SKM-1 (cell line): ENCODE results near the gene LDAH.
"Not testable (repeated sequence)": the region's sequence is repeated elsewhere in the genome, so short reads cannot be mapped to it uniquely, and the experiment has no call there.

Source experiments
- DNase-seq: peaks from one replicate; lab custom pipeline; 2025; ENCODE audit not compliant: unreplicated experiment; lab: John Stamatoyannopoulos, UW

The LDAH gene

DNA sequence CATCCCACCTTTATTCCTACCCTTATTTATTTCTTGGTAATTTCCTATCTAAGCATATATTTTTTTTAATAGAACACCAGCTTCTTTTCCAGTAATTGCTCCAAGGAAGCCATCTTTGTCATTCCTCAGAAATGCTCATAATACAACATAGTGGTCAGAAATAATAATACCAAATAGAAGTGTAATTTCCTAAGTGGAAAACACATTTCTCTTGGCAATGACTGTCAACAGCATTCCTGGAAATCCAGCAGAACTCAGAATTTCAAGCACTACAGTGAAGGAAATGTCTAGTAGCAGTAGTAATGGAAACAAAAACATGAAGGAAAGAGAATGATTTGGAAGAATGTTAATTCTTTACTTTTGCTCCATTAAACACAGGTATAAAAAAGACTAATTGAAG lies 99.4 kb downstream of the LDAH start:
- no peak for DNase-seq

- DNase-seq: no peak
Measured at GRCh38 chr2:20722592-20723240, 100.2 kb downstream of the LDAH start.

GRCh38 chr2:20717641-20718040 lies 105.3 kb downstream of the LDAH start:
- no peak for DNase-seq

GRCh38 chr2:20716164-20716563 lies 106.7 kb downstream of the LDAH start:
- DNase-seq: not testable (repeated sequence)

- not testable (repeated sequence) for DNase-seq
Measured at GRCh38 chr2:20714412-20714811, 108.5 kb downstream of the LDAH start.

- DNase-seq: not testable (repeated sequence)
Measured at GRCh38 chr2:20713585-20713984, 109.3 kb downstream of the LDAH start.

DNA sequence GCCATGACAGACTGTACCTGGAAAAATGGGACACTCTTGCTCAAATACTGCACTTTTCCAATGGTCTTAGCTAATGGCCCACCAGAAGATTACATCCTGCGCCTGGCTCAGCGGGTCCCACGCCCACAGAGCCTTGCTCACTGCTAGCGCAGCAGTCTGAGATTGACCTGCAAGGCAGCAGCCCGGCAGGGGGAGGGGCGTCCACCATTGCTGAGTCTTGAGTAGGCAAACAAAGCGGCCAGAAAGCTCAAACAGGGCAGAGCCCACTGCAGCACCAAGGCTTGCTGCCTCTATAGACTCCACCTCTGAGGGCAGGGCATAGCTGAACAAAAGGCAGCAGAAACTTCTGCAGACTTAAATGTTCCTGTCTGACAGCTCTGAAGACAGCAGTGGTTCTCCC lies 111.3 kb downstream of the LDAH start:
- not testable (repeated sequence) for DNase-seq

DNA sequence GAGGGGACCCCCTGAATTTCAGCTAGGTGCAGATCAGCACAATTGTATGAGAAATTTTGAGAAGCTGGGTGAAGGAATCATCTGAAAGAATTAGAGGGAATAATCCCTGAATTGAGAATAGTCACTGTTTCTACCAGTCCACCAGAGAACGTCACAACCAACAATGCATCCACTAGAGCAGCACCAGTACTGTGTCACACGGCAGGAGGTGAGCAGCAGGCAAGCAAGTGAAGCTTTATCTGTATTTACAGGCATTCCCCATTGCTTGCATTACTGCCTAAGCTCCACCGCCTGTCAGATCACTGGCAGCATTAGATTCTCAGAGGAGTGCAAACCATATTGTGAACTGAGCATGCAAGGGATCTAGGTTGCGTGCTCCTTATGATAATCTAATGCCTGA lies 115.3 kb downstream of the LDAH start:
- DNase-seq: no peak

DNA sequence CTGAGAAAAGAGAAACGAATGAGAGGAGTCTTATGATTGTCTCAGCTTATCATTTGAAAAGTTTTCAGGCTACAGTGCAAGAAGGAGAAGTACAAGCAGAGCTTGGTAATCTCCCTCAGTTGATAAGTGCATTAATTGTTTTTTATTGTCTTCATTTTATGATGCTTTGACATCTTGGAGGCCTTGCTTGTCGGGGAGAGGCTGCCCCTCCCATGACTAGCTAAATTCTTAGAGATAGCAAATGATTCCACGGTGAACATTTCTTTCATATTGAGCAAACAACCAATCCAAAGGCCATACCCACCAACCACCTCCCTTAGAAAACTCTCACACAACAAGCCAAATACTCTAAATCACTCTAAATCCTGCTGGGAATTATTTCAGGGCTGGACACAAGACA lies 116.1 kb downstream of the LDAH start:
- DNase-seq: no peak

DNA sequence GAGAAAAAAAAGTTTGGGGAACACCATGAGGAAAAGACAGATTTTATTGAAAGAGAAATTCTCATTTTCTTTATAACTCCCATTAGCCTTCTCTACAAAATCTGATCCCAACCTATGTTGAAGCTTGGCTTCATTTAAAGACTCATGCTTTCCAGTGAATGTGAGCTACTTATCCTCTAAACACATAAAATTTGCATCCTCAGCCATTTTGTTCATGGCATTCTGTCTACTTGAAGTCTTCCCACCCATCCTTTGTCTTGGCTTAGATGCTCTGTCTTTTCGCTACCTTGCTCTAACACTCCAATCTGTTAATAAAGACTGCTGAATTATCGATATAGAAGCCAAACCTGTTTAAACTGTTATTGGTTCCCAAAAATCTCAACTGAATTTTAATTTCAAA lies 116.7 kb downstream of the LDAH start:
- DNase-seq: no peak

GRCh38 chr2:20704886-20705285 lies 118.0 kb downstream of the LDAH start:
- no peak for DNase-seq

DNA sequence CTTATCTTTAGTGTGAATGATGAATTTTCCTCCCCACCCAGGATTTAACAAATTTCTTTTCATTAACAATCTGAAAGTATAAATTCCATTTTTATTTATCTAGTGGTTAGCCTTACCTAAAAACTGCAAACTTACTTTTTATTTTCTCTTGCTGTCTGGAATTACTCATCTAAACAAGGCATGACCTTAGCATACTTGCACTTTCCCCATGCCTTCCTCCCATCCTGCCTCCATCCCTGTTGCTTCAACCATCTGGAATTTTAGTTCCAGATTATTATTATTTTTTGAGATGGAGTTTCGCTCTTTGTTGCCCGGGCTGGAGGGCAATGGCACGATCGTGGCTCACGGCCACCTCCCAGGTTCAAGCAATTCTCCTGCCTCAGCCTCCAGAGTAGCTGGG lies 120.3 kb downstream of the LDAH start:
- no peak for DNase-seq

- no peak for DNase-seq
Measured at GRCh38 chr2:20698916-20699613, 123.8 kb downstream of the LDAH start.

GRCh38 chr2:20697322-20697934 lies 125.5 kb downstream of the LDAH start:
- no peak for DNase-seq

GRCh38 chr2:20696366-20696765 lies 126.5 kb downstream of the LDAH start:
- no peak for DNase-seq

DNA sequence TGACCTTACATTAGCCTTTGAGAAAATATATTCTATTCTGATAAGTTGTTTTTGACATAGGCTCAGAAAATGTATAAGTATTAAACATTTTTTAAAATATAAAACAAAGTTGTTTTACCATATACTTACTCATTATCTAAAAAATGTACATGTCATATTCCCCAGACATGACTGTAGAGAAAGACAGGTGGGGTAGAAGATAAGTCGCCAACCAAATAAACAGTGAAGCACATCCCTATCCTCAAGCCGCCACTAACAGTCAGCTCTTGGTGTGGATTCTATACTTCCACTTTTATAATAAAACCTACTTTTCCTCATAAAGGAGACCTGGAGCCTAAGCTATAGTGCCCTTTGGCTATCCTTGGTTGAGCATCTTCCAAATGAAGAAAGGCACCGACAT lies 129.6 kb downstream of the LDAH start:
- no peak for DNase-seq

DNA sequence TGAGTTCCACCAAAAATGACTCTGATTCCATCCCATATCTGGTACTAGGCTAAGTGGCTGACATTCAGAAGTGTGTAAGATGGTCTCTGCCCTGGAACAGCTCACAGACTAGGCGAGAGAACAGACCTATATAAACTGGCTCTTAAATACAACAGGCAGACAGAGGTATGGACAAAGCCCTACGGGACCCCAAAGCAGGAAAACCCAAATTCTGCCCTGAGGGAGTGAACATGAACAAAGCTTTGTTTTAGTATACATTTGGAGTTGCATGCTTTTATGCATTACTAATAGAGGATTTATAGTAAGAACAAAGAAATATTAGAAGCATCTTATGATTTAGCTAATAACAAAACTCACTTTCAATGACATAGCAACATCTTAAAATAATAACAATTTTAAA lies 130.8 kb downstream of the LDAH start:
- no peak for DNase-seq

DNA sequence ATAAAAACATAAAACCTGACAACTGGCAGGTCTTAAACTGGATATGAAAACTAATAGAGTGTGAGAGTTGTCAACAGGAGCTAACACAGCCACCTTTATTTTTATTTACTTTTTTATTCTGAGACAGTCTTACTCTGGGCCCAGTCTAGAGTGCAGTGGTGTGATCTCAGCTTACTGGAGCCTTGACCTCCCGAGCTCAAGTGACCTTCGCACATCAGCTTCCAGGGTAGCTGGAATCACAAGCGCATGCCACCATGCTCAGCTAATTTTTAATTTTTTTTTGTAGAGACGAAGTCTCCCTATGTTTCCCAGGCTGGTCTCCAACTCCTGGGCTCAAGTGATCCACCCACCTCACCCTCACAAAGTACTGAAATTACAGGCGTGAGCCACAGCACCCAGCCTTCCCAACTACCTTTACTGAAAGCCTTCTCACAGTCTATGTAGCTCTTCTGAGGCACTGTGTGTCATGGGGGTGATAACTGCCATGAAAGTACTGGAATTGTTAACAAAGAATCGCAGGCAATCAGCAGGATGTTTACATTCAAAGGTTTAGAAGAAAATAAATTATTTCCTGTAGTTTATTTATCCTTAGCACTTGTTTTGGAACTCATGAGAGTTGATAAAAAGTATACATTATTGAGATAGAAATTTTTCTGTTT lies 131.7 kb downstream of the LDAH start:
- DNase-seq: no peak

- DNase-seq: no peak
Measured at GRCh38 chr2:20689428-20690264, 133.3 kb downstream of the LDAH start.

DNA sequence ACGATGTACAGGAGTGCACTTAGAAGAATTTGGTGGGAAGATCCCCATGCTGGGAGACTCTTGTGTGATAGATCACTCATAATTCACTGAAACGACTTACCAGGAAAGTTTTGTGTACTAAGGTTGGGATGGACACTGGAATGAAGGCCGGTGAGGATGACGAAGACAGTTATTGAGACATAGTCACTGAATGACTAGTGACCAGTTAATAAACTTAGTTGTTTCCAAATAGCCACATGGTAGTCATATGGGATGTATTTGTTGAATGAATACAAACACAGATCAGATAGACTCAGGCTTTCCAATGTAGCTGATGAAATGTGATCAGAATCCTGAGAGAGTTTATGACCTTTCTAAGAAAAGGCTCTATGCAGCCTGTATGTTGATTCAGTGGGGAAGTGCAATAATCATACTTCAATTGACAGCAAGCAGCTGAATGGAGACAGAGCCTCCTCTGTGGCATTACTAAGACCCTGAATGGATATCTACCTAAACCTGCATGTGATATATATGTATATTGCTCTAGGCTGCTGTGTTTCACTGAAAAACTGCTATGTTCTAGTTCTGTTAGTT lies 135.6 kb downstream of the LDAH start:
- DNase-seq: no peak

GRCh38 chr2:20684581-20685063 lies 138.3 kb downstream of the LDAH start:
- no peak for DNase-seq
